GM12864 (cell line): ENCODE results near the gene EIF1.
"Not testable (repeated sequence)": the region's sequence is repeated elsewhere in the genome, so short reads cannot be mapped to it uniquely, and the experiment has no call there.

Experiments used
- DNase-seq: peaks from one replicate; pipeline ENCODE4 v3.0.0-alpha.2; 2011; ENCODE audit warnings: low read depth
- H3K4me3 ChIP-seq: 2 replicates; pipeline ENCODE4 v1.5.1; 2011; ENCODE audit warnings: mild to moderate bottlenecking, low read depth, low read length, control low read depth
- TF ChIP-seq, protein P1 (sequence below): IDR thresholded peaks from 2 replicates; pipeline ENCODE4 v1.5.1; 2011; ENCODE audit warnings: low read depth, mild to moderate bottlenecking, moderate library complexity, low read length, control low read depth, inconsistent platforms; ENCODE audit errors: missing control alignments

EIF1 gene

DNA sequence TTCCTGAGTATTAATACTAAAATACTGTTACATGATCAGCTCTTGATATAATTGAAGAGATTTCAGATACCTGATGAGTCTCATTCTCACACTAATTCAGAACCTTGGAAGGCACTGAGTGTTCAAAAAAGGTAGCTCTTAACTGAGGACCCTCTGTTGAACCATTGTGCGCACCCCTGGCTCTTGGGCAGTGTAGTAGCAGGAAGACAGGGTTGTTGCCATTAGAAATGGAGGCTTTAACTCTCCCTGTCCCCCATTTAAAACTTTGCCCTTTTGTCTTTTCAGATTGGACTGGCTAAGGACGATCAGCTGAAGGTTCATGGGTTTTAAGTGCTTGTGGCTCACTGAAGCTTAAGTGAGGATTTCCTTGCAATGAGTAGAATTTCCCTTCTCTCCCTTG lies 1.8 kb downstream of the EIF1 start:
- no peak for DNase-seq
- TF ChIP-seq, protein P1, sequence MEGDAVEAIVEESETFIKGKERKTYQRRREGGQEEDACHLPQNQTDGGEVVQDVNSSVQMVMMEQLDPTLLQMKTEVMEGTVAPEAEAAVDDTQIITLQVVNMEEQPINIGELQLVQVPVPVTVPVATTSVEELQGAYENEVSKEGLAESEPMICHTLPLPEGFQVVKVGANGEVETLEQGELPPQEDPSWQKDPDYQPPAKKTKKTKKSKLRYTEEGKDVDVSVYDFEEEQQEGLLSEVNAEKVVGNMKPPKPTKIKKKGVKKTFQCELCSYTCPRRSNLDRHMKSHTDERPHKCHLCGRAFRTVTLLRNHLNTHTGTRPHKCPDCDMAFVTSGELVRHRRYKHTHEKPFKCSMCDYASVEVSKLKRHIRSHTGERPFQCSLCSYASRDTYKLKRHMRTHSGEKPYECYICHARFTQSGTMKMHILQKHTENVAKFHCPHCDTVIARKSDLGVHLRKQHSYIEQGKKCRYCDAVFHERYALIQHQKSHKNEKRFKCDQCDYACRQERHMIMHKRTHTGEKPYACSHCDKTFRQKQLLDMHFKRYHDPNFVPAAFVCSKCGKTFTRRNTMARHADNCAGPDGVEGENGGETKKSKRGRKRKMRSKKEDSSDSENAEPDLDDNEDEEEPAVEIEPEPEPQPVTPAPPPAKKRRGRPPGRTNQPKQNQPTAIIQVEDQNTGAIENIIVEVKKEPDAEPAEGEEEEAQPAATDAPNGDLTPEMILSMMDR: no peak
- peak overlapping the region; percentile 96; the same call in 1 of the 2 replicates for H3K4me3 ChIP-seq

DNA sequence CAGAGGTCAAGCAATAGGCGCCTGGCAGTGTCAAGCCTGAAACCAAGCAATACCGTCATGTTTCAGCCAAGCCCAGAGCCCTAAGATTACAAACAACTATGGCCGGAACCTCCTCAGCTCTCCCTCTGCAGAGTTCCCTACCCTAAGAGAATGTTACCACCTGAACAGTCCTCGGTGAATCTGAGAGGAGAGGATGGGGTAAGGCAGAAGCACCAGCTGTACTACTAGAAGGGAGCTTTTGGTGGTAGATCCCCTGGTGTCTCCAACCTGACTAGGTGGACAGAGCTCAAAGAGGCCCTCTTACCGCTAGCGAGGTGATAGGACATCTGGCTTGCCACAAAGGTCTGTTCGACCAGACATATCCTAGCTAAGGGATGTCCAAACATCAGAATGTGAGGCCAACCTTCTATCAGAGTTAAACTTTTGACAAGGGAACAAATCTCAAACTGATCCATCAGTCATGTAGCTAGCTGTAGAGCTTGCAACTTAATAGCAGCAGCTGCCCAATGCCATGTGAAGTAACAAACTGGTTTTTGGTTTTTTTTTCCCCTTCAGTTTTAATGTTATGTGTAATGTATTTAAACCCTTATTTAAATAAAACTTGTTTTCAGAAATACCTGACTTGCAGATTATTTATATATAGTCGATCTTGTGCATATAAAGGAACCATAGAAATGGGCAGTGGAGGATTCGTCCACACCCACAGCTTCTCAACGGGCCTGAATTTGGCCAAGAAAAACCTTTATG lies 2.5 kb downstream of the EIF1 start:
- no peak overlapping the region; the same call in 1 of the 2 replicates for H3K4me3 ChIP-seq
- TF ChIP-seq, protein P1: no peak
- DNase-seq: no peak

DNA sequence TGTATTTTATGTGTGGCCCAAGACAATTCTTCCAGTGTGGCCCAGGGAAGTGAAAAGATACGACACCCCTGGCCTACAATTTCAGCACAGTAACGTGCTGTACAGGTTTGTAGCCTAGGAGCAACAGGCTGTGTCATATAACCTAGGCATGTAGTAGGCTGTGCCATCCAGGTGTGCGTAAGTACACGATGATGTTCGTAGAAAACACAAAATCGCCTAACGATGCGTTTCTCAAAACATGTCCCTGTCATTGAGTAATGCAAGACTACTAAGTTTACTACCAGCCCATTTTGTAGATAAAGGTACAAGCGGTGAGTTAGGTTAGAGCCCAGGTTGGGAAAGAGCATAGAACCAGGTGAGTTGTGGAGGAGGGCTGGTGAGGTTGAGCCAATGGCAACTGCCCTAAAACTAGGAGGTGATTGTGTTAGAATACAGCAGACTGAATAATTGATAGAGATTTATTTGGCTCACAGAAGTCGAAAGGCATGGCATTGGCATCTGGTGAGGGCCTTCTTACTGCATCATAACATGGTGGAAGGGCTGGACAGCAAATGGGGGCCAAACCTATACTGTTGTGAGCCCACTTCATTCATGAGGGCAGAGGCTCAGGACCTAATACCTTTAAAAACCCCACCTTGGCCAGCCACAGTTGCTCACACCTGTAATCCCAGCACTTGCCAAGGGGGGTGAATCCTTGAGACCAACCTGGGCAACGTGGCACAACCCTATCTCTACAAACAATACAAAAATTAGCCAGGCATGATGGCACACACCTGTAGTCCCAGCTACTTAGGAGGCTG lies 4.2 kb downstream of the EIF1 start:
- TF ChIP-seq, protein P1: no peak
- no peak for DNase-seq
- no peak overlapping the region for H3K4me3 ChIP-seq

DNA sequence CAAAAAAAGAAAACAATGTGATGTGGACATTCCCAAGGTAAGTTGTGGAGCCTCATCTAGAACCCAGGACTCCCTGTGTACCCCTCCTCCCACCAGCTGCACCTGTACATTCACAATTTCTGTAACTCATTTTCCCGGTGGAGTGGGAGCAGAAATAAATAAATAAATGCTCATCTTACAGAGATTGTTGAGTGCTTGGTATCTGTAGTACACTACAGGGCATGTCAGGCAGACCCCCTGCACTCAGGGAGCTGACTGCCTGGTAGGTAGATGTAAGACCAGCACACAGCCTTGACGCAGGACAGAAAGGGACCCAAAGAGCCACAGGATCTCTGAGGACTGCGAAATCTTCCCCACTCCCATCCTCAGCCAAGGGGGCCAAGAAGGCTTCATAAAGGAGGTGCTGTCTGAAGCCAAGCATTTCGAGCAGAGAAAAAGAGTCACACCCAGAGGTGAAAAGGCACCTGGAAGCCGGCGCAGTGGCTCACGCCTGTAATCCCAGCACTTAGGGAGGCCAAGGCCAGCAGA lies 6.5 kb downstream of the EIF1 start:
- DNase-seq: no peak

DNA sequence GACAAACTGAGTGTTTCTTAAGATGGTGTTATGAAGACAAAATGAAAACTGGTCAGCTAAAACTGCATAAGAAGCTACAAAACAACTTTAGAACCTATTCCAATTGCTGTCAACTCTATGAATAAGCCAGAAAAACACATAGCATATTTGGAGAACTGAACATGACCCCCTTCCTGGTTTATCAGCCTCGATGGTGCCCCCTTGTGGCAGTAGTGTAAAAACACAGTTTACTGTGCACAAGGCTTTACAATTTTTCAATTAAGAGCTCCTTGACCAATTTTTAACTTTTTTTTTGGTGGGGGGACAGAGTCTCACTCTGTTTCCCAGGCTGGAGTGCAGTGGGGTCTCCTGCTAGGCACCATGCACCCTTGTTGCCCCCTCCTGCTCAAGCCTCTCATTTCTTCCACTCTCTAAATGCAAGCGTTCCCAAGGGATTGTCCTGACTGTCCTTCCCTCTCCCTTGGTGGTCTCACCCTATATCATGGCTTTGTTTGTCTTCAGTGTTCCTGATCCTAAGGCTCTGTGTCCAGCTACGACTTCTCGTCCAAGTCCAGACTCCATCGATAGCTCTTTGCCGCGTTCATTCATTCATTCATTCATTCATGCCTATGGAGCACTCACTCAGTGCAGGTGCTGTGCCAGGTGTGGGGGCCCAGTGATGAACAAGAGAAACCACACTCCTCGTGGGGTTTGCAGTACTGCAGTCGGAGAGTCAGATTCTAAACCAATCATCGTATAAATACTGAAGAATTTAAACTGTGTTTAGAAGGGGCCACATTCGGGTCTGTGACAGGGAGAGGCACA lies 7.5 kb downstream of the EIF1 start:
- DNase-seq: peak; percentile 54
- H3K4me3 ChIP-seq: no peak overlapping the region
- TF ChIP-seq, protein P1: peak; percentile 79

More for the DNA sequence above, 6.5 kb downstream of the EIF1 start:
- no peak overlapping the region for H3K4me3 ChIP-seq
- TF ChIP-seq, protein P1: no peak

DNA sequence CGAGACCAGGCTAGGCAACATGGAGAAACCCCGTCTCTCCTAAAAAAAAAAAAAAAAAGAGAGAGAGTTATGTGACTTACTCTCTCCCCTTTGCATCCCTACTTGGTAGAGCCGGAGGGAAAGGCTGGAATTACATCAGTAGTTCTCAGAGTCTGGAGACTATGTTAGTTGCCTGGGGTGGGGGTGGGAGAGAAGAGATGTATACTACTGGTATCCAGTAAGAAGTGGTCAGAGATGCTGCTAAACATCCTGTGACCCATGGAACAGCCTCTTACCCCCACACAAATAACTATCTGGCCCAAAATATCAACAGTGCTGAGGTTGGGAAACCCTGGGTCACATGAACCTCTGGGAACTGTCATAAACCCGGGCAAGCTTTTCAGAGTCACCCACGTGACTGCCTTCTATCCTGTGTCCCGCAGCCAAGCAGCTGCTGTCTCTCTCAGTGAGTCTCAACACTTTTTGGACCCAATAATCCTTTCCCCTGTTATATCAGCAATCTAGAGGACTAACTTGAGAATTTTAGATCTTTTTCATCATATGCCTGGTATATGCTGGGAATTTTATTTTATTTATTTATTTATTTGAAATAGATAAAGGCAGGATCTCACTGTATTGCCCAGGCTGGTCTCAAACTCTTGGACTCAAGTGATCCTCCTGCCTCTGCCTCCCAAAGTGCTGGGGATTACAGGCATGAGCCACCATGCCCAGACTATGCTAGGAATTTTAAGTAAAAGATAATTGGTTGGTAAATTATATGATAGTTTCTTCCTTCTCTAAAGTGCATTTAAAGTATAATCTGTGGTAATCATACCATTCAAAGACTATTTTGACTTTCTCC lies 8.7 kb downstream of the EIF1 start:
- no peak overlapping the region for H3K4me3 ChIP-seq
- TF ChIP-seq, protein P1: no peak
- no peak for DNase-seq

DNA sequence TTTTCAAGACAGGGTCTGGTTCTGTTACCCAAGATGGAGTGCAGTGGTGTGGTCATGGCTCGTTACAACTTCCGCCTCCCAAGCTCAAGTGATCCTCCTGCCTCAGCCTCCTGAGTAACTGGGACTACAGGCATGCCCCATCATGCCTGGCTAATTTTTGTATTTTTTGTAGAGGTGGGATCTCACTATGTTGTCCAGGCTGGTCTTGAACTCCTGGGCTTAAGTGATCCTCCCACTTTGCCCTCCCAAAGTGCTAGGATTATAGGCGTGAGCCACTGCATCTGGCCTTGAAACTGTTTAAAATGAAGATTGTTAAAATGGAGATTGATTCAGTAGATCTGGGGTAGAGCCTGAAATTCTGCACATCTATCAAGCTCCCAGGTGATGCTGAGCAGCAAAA lies 12.2 kb downstream of the EIF1 start:
- not testable (repeated sequence) for H3K4me3 ChIP-seq, DNase-seq
